HG02588 (cell line): ENCODE results near the gene FBN3.
"Not testable (repeated sequence)": the region's sequence is repeated elsewhere in the genome, so short reads cannot be mapped to it uniquely, and the experiment has no call there.

Experiments used
- ATAC-seq: cut with Tn5 transposase; IDR thresholded peaks from one replicate; pipeline ENCODE4 v1.9.1; 2021; ENCODE audit warnings: mild to moderate bottlenecking, moderate library complexity; ENCODE audit not compliant: unreplicated experiment

The FBN3 gene

GRCh38 chr19:8149261-8150094, at the start of gene FBN3:
FBN3 (minus strand) TSS chr19:8149592; CDS start chr19:8147480, 2,112 bp downstream.
- ATAC-seq: no peak

GRCh38 chr19:8196271-8196927, 47.0 kb upstream of the FBN3 start:
- no peak for ATAC-seq

- ATAC-seq: no peak
Measured at GRCh38 chr19:8194528-8195267, 45.3 kb upstream of the FBN3 start.

GRCh38 chr19:8192221-8192820, 42.9 kb upstream of the FBN3 start:
- no peak for ATAC-seq

- no peak for ATAC-seq
Measured at GRCh38 chr19:8185343-8186068, 36.1 kb upstream of the FBN3 start.

GRCh38 chr19:8184274-8184673, 34.9 kb upstream of the FBN3 start:
- no peak for ATAC-seq

- ATAC-seq: no peak
Measured at GRCh38 chr19:8180018-8180417, 30.6 kb upstream of the FBN3 start.

GRCh38 chr19:8174706-8175105, 25.3 kb upstream of the FBN3 start:
- ATAC-seq: no peak

GRCh38 chr19:8168537-8168936, 19.1 kb upstream of the FBN3 start:
- ATAC-seq: no peak

GRCh38 chr19:8167985-8168384, 18.6 kb upstream of the FBN3 start:
- ATAC-seq: no peak

- ATAC-seq: no peak
Measured at GRCh38 chr19:8163759-8164158, 14.4 kb upstream of the FBN3 start.

GRCh38 chr19:8161135-8161646, 11.8 kb upstream of the FBN3 start:
- ATAC-seq: no peak

GRCh38 chr19:8159322-8159721, 9.9 kb upstream of the FBN3 start:
- not testable (repeated sequence) for ATAC-seq

- ATAC-seq: no peak
Measured at GRCh38 chr19:8158411-8159074, 9.2 kb upstream of the FBN3 start.

GRCh38 chr19:8155318-8155717, 5.9 kb upstream of the FBN3 start:
- ATAC-seq: no peak

- ATAC-seq: not testable (repeated sequence)
Measured at GRCh38 chr19:8154014-8154413, 4.6 kb upstream of the FBN3 start.

GRCh38 chr19:8151767-8152035, 2.3 kb upstream of the FBN3 start:
- no peak for ATAC-seq

- no peak for ATAC-seq
Measured at GRCh38 chr19:8150998-8151766, 1.8 kb upstream of the FBN3 start.

- no peak for ATAC-seq
Measured at GRCh38 chr19:8150178-8150865, 930 bp upstream of the FBN3 start.
